Kidney epithelial cell (primary cell): ENCODE results near the gene DNAJB1. TPM values are rescaled to one million over a fixed set of nuclear protein-coding genes. Genes with fewer than 3 reads are reported as not detected.
"Not testable (repeated sequence)": the region's sequence is repeated elsewhere in the genome, so short reads cannot be mapped to it uniquely, and the experiment has no call there.

Experiments
- DNase-seq: peaks from one replicate; pipeline ENCODE4 v3.0.0-alpha.2; 2010; ENCODE audit warnings: low read depth
- H3K27me3 ChIP-seq: 2 replicates; pipeline ENCODE4 v1.6.0; 2011; ENCODE audit warnings: low read length; ENCODE audit not compliant: control insufficient read depth, insufficient read depth
- H3K36me3 ChIP-seq: 2 replicates; pipeline ENCODE4 v1.5.1; 2011; ENCODE audit warnings: low read length; ENCODE audit not compliant: control insufficient read depth, insufficient read depth
- H3K4me3 ChIP-seq: 2 replicates; pipeline ENCODE4 v1.5.1; 2011; ENCODE audit warnings: low read depth, mild to moderate bottlenecking, control low read depth, low read length
- total RNA-seq: library from RNA; depleted of rRNA; stranded (reverse); fragments of >200 nt; gene quantifications from 2 replicates; pipeline ENCODE4 v1.2.3, GENCODE V29; 2015
- TF ChIP-seq, protein P1 (sequence below): IDR thresholded peaks from 2 replicates; pipeline ENCODE4 v1.5.1; 2011; ENCODE audit warnings: mild to moderate bottlenecking, moderate library complexity, low read length, control low read depth, inconsistent platforms; ENCODE audit not compliant: insufficient read depth, poor library complexity, severe bottlenecking

Gene DNAJB1
- total RNA-seq, 1 donor from 2014 or later, result 58.1 TPM

DNA sequence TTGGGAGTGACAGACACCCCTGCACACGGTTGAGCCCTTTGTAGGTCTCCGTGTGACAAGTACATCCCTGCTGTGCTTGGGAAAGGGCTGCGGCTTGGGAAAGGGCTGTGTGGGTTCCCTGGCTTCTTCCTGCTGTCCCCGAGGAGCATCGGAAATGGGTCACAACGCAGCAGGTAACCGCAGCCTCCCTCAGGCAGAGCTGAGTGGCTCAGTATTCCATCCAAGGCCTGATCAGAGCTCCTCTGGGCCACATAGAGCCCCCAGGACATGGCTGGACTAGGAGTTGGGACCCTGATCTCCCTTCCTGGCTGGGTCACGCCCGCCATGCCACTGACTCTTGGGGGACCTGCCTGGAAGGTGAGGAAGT is 27.5 kb upstream of the DNAJB1 start:
- TF ChIP-seq, protein P1, sequence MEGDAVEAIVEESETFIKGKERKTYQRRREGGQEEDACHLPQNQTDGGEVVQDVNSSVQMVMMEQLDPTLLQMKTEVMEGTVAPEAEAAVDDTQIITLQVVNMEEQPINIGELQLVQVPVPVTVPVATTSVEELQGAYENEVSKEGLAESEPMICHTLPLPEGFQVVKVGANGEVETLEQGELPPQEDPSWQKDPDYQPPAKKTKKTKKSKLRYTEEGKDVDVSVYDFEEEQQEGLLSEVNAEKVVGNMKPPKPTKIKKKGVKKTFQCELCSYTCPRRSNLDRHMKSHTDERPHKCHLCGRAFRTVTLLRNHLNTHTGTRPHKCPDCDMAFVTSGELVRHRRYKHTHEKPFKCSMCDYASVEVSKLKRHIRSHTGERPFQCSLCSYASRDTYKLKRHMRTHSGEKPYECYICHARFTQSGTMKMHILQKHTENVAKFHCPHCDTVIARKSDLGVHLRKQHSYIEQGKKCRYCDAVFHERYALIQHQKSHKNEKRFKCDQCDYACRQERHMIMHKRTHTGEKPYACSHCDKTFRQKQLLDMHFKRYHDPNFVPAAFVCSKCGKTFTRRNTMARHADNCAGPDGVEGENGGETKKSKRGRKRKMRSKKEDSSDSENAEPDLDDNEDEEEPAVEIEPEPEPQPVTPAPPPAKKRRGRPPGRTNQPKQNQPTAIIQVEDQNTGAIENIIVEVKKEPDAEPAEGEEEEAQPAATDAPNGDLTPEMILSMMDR, result no peak
- H3K27me3 ChIP-seq, result no peaks in the 10 kb centered on the region
- H3K4me3 ChIP-seq, result no peak overlapping the region
- DNase-seq, result no peak
- no peaks in the 10 kb centered on the region for H3K36me3 ChIP-seq

DNA sequence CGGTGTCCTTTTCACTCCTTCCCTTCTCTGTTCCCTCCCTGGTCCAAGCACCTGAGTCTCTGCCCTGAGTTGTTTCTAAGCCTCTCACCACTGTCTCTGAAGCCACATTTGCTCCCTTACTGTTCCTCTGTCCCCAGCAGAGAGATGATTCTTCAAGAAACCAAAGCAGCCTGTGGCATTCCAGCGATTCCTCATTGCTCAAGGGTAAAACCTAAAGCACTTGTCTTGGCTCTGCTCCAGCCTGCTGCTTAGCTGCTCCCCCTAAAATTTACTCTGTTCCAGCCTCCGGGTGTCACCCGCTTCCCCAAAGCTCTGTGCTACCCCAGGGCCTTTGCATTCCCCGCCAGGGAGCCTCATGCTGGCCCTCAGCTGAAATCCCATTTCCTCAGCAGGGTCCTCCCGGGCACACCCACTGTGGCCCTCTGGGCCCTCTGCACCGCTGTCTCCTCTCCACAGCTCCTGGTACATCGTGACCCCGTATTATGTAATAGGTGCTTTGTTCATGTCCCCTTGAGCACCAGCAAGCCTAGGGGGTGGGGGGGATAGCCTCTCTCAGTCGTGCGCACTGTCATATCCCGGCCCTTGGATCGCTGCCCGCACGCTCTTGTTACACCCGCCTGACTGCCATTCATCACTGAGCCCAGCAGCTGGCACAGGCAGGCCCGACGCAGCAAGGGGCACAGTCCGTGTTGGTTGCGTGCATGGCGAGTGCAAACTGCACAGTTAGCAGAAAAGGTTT is 26.9 kb upstream of the DNAJB1 start:
- DNase-seq, result no peak

GRCh38 chr19:14544047-14544446 is 25.9 kb upstream of the DNAJB1 start:
- TF ChIP-seq, protein P1, result no peak
- no peaks in the 10 kb centered on the region for H3K36me3 ChIP-seq

More for the DNA sequence above, 26.9 kb upstream of the DNAJB1 start:
- Histone ChIP-seq H3K4me3 (no peak overlapping the region), H3K27me3 (no peaks in the 10 kb centered on the region), H3K36me3 (no peaks in the 10 kb centered on the region)
- TF ChIP-seq, protein P1, result no peak

GRCh38 chr19:14542711-14543328 is 24.6 kb upstream of the DNAJB1 start:
- DNase-seq, result no peak
- Histone ChIP-seq H3K27me3 (no peaks in the 10 kb centered on the region), H3K4me3 (no peak overlapping the region), H3K36me3 (no peaks in the 10 kb centered on the region)
- TF ChIP-seq, protein P1, result no peak

More at GRCh38 chr19:14544047-14544446, 25.9 kb upstream of the DNAJB1 start:
- no peak for DNase-seq
- Histone ChIP-seq H3K27me3 (no peaks in the 10 kb centered on the region), H3K4me3 (no peak overlapping the region)

- DNase-seq, H3K4me3 ChIP-seq, H3K36me3 ChIP-seq, H3K27me3 ChIP-seq: not testable (repeated sequence)
Observed at GRCh38 chr19:14541979-14542378, 23.8 kb upstream of the DNAJB1 start.

- no peaks in the 10 kb centered on the region for H3K36me3 ChIP-seq
- H3K27me3 ChIP-seq, result no peaks in the 10 kb centered on the region
- TF ChIP-seq, protein P1, result no peak
- no peak overlapping the region for H3K4me3 ChIP-seq
- DNase-seq, result no peak
Observed at GRCh38 chr19:14540741-14541525, 22.7 kb upstream of the DNAJB1 start.
